H9 (cell line): ENCODE results near the gene MFSD11. TPM values are rescaled to one million over a fixed set of nuclear protein-coding genes. Genes with fewer than 3 reads are reported as not detected.
A peak's percentile ranks its signal among the peaks of the same experiment; 100 is the strongest.
"Not testable (repeated sequence)": the region's sequence is repeated elsewhere in the genome, so short reads cannot be mapped to it uniquely, and the experiment has no call there.

Experiments used
- DNase-seq: peaks from one replicate; pipeline ENCODE4 v3.0.0-alpha.2; 2017
- H2AFZ ChIP-seq: one replicate; pipeline ENCODE4 v1.6.1; 2013; ENCODE audit warnings: mild to moderate bottlenecking, low read length, control low read depth, moderate library complexity
- H2AK5ac ChIP-seq: 2 replicates; pipeline ENCODE4 v1.6.1; 2013; ENCODE audit warnings: low read length, control low read depth, mixed read lengths; ENCODE audit not compliant: insufficient read length
- H2BK120ac ChIP-seq: one replicate; pipeline ENCODE4 v1.6.1; 2013; ENCODE audit warnings: low read depth, mild to moderate bottlenecking, low read length, control low read depth, inconsistent platforms; ENCODE audit not compliant: poor library complexity, severe bottlenecking
- H2BK12ac ChIP-seq: 2 replicates; pipeline ENCODE4 v1.6.1; 2013; ENCODE audit warnings: low read length, control low read depth, mixed read lengths, low read depth; ENCODE audit not compliant: insufficient read length
- H2BK15ac ChIP-seq: 2 replicates; pipeline ENCODE4 v1.6.1; 2013; ENCODE audit warnings: low read depth, low read length, control low read depth
- H2BK20ac ChIP-seq: one replicate; pipeline ENCODE4 v1.6.1; 2013; ENCODE audit warnings: low read depth, mild to moderate bottlenecking, low read length, control low read depth, inconsistent platforms; ENCODE audit not compliant: poor library complexity, severe bottlenecking
- H2BK5ac ChIP-seq: 2 replicates; pipeline ENCODE4 v1.6.1; 2013; ENCODE audit warnings: low read length, control low read depth, mixed read lengths; ENCODE audit not compliant: insufficient read length
- H3K14ac ChIP-seq: 2 replicates; pipeline ENCODE4 v1.6.1; 2013; ENCODE audit warnings: low read length, control low read depth; ENCODE audit not compliant: insufficient read depth
- H3K18ac ChIP-seq: 2 replicates; pipeline ENCODE4 v1.6.1; 2013; ENCODE audit warnings: low read depth, mild to moderate bottlenecking, mixed read lengths, low read length, control low read depth; ENCODE audit not compliant: insufficient read length
- H3K23ac ChIP-seq: 2 replicates; pipeline ENCODE4 v1.6.1; 2013; ENCODE audit warnings: low read length, control low read depth, mixed read lengths, low read depth; ENCODE audit not compliant: insufficient read length
- H3K23me2 ChIP-seq: 2 replicates; pipeline ENCODE4 v1.6.1; 2013; ENCODE audit warnings: low read depth, mild to moderate bottlenecking, mixed read lengths, low read length, control low read depth; ENCODE audit not compliant: insufficient read length, poor library complexity, severe bottlenecking
- H3K27ac ChIP-seq: 2 replicates; pipeline ENCODE4 v1.5.1; 2013; ENCODE audit warnings: low read length, control low read depth, mixed read lengths, low read depth; ENCODE audit not compliant: insufficient read length
- H3K27me3 ChIP-seq: 2 replicates; pipeline ENCODE4 v1.6.1; 2013; ENCODE audit warnings: low read length, control low read depth, inconsistent platforms; ENCODE audit not compliant: insufficient read depth
- H3K4ac ChIP-seq: 2 replicates; pipeline ENCODE4 v1.6.1; 2013; ENCODE audit warnings: low read depth, mild to moderate bottlenecking, control low read depth, inconsistent platforms, low read length, moderate library complexity
- H3K4me1 ChIP-seq: 2 replicates; pipeline ENCODE4 v1.6.1; 2013; ENCODE audit warnings: low read length, control low read depth, inconsistent platforms; ENCODE audit not compliant: insufficient read depth
- H3K4me2 ChIP-seq: 2 replicates; pipeline ENCODE4 v1.6.1; 2013; ENCODE audit warnings: low read length, control low read depth, mixed read lengths; ENCODE audit not compliant: insufficient read length, insufficient read depth
- H3K56ac ChIP-seq: 2 replicates; pipeline ENCODE4 v1.6.1; 2013; ENCODE audit warnings: low read depth, mild to moderate bottlenecking, mixed read lengths, low read length, control low read depth; ENCODE audit not compliant: insufficient read length
- H3K79me1 ChIP-seq: 2 replicates; pipeline ENCODE4 v1.6.1; 2013; ENCODE audit warnings: low read depth, mild to moderate bottlenecking, moderate library complexity, low read length, control low read depth, inconsistent platforms; ENCODE audit not compliant: insufficient read depth, poor library complexity, severe bottlenecking
- H3K79me2 ChIP-seq: 2 replicates; pipeline ENCODE4 v1.6.1; 2013; ENCODE audit warnings: low read length, control low read depth, inconsistent platforms; ENCODE audit not compliant: insufficient read depth
- H3K9ac ChIP-seq: 2 replicates; pipeline ENCODE4 v1.6.1; 2013; ENCODE audit warnings: low read length, control low read depth, mixed read lengths; ENCODE audit not compliant: insufficient read length; ENCODE audit errors: extremely low read depth
- H3K9me3 ChIP-seq: one replicate; pipeline ENCODE4 v1.6.1; 2013; ENCODE audit warnings: low read depth, low read length, inconsistent platforms; ENCODE audit not compliant: control insufficient read depth
- H3T11ph ChIP-seq: one replicate; pipeline ENCODE4 v1.6.1; 2013; ENCODE audit warnings: mild to moderate bottlenecking, low read length, control low read depth, inconsistent platforms
- H4K20me1 ChIP-seq: one replicate; pipeline ENCODE4 v1.6.1; 2013; ENCODE audit not compliant: control insufficient read depth, insufficient read length, insufficient read depth
- H4K5ac ChIP-seq: 2 replicates; pipeline ENCODE4 v1.6.1; 2013; ENCODE audit warnings: low read depth, mild to moderate bottlenecking, mixed read lengths, low read length, control low read depth; ENCODE audit not compliant: insufficient read length
- H4K8ac ChIP-seq: replicated peaks from 2 replicates; pipeline ENCODE4 v1.6.1; 2013; ENCODE audit warnings: low read length, control low read depth, mixed read lengths, low read depth; ENCODE audit not compliant: insufficient read length
- H4K91ac ChIP-seq: 2 replicates; pipeline ENCODE4 v1.6.1; 2013; ENCODE audit warnings: low read depth, mild to moderate bottlenecking, moderate library complexity, mixed read lengths, low read length, control low read depth; ENCODE audit not compliant: insufficient read length
- H3K27ac Mint-ChIP-seq, 3 experiments: 2 replicates in 2 of 3; 3 replicates in 1 of 3; pipeline ENCODE4 v1.8.0; 2020 to 2021; ENCODE audit warnings: mixed read lengths in 3 of 3, mild to moderate bottlenecking in 1 of 3, moderate library complexity in 1 of 3
- H3K27me3 Mint-ChIP-seq: 2 replicates; pipeline ENCODE4 v1.8.0; 2021; ENCODE audit warnings: low read depth, mild to moderate bottlenecking, moderate library complexity, mixed read lengths
- H3K36me3 Mint-ChIP-seq, 3 experiments: 2 replicates in 2 of 3; 3 replicates in 1 of 3; pipeline ENCODE4 v1.8.0; 2020 to 2021; ENCODE audit warnings: low read depth in 3 of 3, mixed read lengths in 3 of 3; ENCODE audit not compliant: insufficient read depth in 1 of 3
- H3K4me1 Mint-ChIP-seq, 2 experiments: 2 replicates each; pipeline ENCODE4 v1.8.0; 2020; ENCODE audit warnings: mixed read lengths in 2 of 2
- H3K4me3 Mint-ChIP-seq, 2 experiments: 2 replicates in 1 of 2; 3 replicates in 1 of 2; pipeline ENCODE4 v1.8.0; 2020 to 2021; ENCODE audit warnings: mild to moderate bottlenecking in 2 of 2, mixed read lengths in 2 of 2, moderate library complexity in 1 of 2
- H3K9me3 Mint-ChIP-seq, 2 experiments: 2 replicates in 1 of 2; 3 replicates in 1 of 2; pipeline ENCODE4 v1.8.0; 2020; ENCODE audit warnings: mild to moderate bottlenecking in 2 of 2, mixed read lengths in 2 of 2, moderate library complexity in 1 of 2
- CTCF ChIP-seq: fragments of 200-600 bp; sonication (generic); conservative IDR thresholded peaks from 3 replicates; pipeline ENCODE4 v1.8.0; 2021; ENCODE audit warnings: antibody characterized with exemption, mild to moderate bottlenecking
- WGBS: extraction: QIAGEN DNeasy Blood & Tissue Kit; methylation state at CpG from one replicate; pipeline ENCODE4 v1.1.7; 2013; ENCODE audit warnings: missing lambda C conversion rate, low lambda C conversion rate, mixed read lengths; ENCODE audit not compliant: insufficient read length; ENCODE audit errors: extremely low coverage; 5-methylcytosine and 5-hydroxymethylcytosine counted together
- total RNA-seq: library from RNA; stranded (reverse); gene quantifications from 2 replicates; pipeline ENCODE4 v1.2.1, GENCODE V29; 2021

MFSD11 gene
- total RNA-seq, 1 experiment from 2014 or later = 19.9 TPM

GRCh38 chr17:76709077-76709950 is 28.6 kb upstream of the MFSD11 start:
- peaks cover 0 to 4% (median 0%) of the 10 kb centered on the region in 3 experiments; a peak in 1 of 7 replicates for H3K36me3 Mint-ChIP-seq
- Histone ChIP-seq H3K79me1 (no peaks in the 10 kb centered on the region), H2BK5ac (no peak overlapping the region), H3K27ac (no peak overlapping the region), H2BK15ac (no peak overlapping the region), H2AFZ (no peak overlapping the region), H4K91ac (no peak overlapping the region), H3K79me2 (no peaks in the 10 kb centered on the region), H4K5ac (no peak overlapping the region), H3T11ph (no peak overlapping the region), H3K18ac (no peak overlapping the region), H2BK120ac (no peak overlapping the region), H2BK12ac (no peak overlapping the region), H4K20me1 (no peaks in the 10 kb centered on the region), H3K23me2 (peaks cover 4% of the 10 kb centered on the region), H4K8ac (no peak overlapping the region), H3K23ac (no peak overlapping the region), H3K4me2 (peak overlapping the region; percentile 22), H3K56ac (no peak overlapping the region), H2AK5ac (no peak overlapping the region), H3K4me1 (peaks cover 3% of the 10 kb centered on the region; the same call in 1 of the 2 replicates), H3K27me3 (no peaks in the 10 kb centered on the region; the same call in 1 of the 2 replicates), H3K9ac (no peak overlapping the region), H2BK20ac (no peak overlapping the region), H3K14ac (no peak overlapping the region), H3K9me3 (no peaks in the 10 kb centered on the region), H3K4ac (no peak overlapping the region)
- peak; percentile 65 for DNase-seq
- no peak for TF ChIP-seq CTCF
- no CpG with 5 or more reads among the region's 29 CpGs for WGBS
- peak overlapping the region; percentile 65 to 82 for H3K4me3 Mint-ChIP-seq
- H3K9me3 Mint-ChIP-seq = no peaks in the 10 kb centered on the region
- H3K27me3 Mint-ChIP-seq = peaks cover 18% of the 10 kb centered on the region
- no peak overlapping the region for H3K27ac Mint-ChIP-seq
- peaks cover 33 to 34% of the 10 kb centered on the region in 2 experiments for H3K4me1 Mint-ChIP-seq

GRCh38 chr17:76709951-76710862 is 27.7 kb upstream of the MFSD11 start:
- H3K79me2 ChIP-seq, H3K4ac ChIP-seq, H3K27me3 ChIP-seq, H2AFZ ChIP-seq, H4K5ac ChIP-seq, H2BK20ac ChIP-seq, H3K18ac ChIP-seq, H3K36me3 Mint-ChIP-seq, H4K8ac ChIP-seq, H3K56ac ChIP-seq, H3K23ac ChIP-seq, H2BK120ac ChIP-seq, H3K9me3 ChIP-seq, H3T11ph ChIP-seq, H2BK15ac ChIP-seq, H4K91ac ChIP-seq, H2BK5ac ChIP-seq, H3K14ac ChIP-seq, H2BK12ac ChIP-seq, H2AK5ac ChIP-seq, H3K79me1 ChIP-seq, H4K20me1 ChIP-seq, H3K9me3 Mint-ChIP-seq, H3K27ac ChIP-seq, H3K27ac Mint-ChIP-seq, H3K23me2 ChIP-seq, H3K9ac ChIP-seq, H3K4me1 ChIP-seq: not testable (repeated sequence)
- Mint-ChIP-seq H3K4me3 (peak overlapping the region; percentile 65 to 82), H3K27me3 (peaks cover 18% of the 10 kb centered on the region), H3K4me1 (peaks cover 33 to 36% of the 10 kb centered on the region in 2 experiments)
- H3K4me2 ChIP-seq = peak overlapping the region; percentile 22
- peak; percentile 50 for DNase-seq
- WGBS = no CpG with 5 or more reads among the region's 79 CpGs
